CD4-positive, alpha-beta T cell treated with Interleukin-15 for 4 hours (primary cell): Measurements from ENCODE around the gene ZNF665.
"Not testable (repeated sequence)": the region's sequence is repeated elsewhere in the genome, so short reads cannot be mapped to it uniquely, and the experiment has no call there.

Source experiments
- DNase-seq: peaks from one replicate; pipeline ENCODE4 v3.0.0-alpha.2; 2020; ENCODE audit warnings: low spot score

The ZNF665 gene

DNA sequence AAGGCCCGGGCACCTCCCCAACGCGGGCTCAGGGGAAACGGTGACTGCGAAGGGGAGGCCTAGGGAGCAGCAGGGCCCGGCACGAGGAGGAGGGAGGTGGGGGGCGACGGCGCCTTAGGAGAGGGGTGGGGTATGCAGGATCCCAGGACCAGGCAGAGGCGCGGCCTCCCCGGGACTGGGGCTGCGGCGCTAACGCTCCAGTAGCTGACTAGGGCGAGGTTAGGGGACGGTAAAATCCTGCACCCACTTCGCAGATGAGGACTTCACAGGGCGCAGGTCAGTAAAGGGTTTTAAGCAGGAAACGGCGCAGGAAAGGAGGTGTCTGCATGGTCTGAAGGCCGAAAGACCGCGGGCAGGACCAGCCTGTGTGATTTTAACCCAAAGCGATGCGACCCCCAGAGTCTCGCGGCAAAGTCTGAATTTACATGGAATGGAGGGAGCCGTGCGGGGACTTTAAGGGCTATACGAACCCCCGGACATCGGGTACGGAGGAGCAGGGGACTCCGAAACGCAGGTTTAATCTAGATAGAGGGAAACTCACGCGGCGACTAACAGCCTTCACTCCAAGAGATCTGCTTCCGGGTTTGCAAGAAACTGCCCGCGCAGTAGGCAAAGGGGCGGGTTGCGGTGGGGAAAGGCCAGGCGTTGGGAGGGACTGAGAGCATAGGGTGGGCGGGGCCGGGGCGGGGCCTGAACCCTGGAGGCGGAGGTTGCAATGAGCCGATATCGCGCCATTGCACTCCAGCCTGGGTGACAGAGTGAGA is at the start of gene ZNF665:
ZNF665 (minus strand) TSS at position 588 of the 764 bp plus-strand sequence. CDS start 10,460 bp downstream, outside the sequence.
- DNase-seq, result peak; percentile 80

DNA sequence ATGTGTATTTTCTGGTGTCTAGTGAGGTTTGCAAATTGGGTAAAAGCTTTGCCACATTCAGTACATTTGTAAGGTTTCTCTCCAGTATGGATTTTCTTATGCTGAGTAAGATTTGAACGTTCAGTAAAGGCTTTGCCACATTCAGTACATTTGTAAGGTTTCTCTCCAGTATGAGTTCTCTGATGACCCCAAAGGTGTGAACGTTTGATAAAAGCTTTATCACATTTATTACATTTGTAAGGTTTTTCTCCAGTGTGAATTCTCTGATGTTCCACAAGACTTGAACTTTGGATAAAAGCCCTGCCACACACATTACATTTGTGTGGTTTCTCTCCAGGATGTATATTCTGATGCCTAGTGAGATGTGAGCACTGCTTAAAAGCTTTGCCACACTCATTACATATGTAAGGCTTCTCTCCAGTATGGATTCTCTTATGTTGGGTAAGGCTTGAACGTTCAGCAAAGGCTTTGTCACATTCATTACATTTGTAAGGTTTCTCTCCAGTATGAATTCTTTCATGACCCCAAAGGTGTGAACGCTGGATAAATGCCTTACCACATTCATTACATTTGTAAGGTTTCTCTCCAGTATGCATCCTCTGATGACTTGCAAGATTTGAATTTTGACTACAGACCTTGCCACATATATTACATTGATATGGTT is 44.1 kb upstream of the ZNF665 start:
- no peak for DNase-seq

DNA sequence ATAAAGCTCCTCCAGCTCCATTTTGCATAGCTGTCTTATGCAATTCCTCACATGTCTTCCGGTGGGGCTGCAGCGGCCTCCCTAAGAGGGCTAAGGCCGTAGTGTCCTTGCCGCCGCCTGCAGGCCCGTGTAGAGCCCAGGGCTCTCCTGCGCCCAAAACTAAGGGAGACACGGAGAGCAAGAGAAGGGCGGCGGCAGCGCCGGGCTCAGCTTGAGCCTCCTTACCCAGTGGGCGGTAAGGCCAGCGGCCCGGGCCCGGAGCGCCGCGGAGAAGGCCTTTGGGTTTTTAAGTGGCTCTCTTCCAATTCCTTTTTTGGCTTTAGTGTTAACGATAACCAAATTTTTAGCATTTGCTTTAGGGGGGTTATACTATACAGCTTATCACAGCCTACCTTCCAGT is 31.4 kb upstream of the ZNF665 start:
- no peak for DNase-seq

DNA sequence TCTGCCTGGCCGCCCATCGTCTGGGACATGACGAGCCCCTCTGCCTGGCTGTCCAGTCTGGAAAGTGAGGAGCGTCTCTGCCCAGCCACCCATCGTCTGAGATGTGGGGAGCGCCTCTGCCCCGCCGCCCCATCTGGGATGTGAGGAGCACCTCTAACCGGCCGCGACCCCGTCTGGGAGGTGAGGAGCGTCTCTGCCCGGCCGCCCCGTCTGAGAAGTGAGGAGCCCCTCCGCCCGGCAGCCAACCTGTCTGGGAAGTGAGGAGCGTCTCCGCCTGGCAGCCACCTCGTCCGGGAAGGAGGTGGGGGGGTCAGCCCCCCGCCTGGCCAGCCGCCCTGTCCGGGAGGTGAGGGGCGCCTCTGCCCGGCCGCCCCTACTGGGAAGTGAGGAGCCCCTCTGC is 29.6 kb upstream of the ZNF665 start:
- DNase-seq, result not testable (repeated sequence)

DNA sequence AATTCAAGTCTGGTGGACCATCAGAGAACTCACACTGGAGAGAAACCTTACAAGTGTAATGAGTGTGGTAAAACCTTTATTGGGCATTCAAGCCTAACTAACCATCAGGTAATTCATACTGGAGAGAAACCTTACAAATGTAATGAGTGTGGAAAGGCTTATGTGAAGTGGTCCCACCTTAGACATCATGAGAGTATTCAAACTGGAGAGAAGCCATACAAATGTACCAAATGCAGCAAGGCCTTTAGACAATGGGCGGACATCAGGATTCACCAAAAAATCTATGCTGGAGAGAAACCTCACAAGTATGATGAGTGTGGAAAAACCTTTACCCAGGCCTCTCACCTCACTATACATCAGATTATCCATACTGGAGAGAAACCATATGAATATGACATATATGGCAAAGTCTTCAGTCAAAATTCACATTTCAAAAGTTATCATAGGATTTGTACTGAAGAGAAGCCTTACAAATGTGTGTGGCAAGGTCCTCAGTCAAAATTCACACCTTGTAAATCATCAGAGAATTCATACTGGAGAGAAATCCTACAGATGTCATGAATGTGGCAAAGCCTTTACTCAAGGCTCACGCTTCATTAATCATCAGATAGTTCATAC is 19.7 kb upstream of the ZNF665 start:
- DNase-seq, result no peak

DNA sequence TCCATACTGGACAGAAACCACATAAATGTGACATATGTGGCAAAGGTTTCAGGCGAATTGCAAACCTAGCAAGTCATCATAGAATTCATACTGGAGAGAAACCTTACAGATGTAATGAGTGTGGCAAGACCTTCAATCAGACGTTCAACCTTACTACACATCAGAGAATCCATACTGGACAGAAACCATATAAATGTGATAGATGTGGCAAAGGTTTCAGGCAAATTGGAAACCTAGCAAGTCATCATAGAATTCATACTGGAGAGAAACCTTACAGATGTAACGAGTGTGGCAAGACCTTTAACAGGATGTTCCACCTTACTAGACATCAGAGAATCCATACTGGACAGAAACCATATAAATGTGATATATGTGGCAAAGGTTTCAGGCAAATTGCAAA is 18.4 kb upstream of the ZNF665 start:
- DNase-seq, result not testable (repeated sequence)

DNA sequence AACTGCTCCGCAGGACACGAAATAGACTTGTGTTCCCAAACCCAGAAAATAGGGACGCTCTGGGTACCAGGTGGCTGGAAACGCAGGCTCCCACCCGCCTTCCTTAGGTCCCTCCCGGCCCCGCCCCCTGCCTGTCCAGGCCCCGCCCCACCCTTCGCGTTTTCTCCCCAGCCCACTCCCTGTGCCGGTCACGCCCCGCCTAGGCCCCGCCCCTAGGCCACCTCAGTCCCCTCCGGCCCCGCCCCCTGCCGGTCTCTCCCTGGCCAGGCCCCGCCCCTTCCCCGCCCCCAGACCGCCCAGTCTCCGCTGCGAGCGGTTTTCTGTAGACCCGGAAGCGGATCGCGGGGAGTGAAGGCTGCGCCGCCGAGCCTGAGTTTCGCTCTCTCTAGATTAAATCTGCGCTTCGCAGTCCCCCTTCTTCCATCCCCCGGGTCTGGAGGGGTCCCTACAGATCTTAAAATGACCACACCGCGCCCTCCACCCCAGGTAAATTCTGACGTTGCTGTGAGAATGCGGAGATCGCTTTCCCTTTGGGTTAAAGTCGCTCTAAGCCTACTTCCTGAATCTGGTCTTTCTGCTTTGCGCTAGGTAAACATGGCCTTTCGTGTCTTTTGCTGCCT is 3.7 kb upstream of the ZNF665 start:
- DNase-seq, result peak; percentile 96

DNA sequence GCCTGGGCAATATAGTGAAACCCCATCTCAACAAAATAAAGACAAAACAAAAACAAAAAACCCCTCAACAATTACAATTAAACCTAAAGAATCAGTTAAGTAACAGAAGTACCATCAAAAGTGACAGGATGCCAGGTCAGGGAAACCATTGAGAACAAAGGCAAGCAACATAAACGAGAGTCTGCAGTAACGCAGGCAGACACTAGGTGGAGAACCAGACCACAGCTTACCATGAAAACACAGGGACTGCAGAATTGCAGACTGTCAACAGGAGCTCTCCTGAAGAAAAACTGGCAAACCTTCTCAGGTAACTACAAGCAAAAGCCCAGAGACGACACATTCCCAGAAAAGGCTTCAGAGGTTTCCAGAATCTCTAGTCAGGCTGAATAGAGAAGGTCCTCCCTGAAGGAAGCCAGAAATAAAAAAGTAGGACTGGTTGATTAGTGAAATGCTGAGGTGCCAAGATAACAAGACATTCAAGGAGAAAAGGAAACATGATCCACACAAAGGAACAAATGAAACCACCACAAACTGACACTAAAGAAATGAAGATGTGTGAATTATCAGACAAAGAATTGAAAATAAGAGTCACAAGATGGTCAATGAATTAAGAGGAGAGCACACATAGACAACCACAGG is 2.2 kb upstream of the ZNF665 start:
- peak; percentile 81 for DNase-seq

DNA sequence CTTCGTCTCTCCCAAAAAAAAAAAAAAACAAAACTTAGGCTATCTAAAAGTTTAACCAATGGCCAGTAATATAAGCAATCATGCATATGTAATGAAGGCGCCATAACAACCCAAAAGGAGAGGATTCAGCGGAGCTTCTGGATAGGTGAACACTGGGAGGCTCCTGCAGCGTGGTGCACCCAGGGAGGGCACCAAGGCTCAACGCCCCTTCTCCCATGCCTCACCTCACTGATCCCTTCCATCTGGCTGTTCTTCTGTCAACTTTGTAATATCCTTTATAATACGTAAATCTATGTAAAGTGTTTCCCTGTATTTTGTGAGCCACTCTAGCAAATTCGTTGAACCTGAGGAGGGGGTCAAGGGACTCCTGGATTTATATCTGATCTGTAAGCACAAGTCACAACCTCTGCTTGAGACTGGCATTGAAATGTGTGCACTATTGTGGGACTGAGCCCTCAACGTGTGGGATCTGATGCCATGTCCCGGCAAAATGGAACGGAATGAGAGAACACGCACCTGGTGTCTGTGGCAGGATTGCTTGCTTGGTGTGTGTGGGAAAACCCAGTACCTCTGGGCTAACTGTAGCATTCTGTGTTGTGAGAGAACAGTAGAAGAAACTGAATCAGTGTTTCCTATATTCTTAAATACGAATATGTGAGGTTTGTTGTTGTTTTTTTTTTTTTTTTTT is 521 bp upstream of the ZNF665 start:
- no peak for DNase-seq

DNA sequence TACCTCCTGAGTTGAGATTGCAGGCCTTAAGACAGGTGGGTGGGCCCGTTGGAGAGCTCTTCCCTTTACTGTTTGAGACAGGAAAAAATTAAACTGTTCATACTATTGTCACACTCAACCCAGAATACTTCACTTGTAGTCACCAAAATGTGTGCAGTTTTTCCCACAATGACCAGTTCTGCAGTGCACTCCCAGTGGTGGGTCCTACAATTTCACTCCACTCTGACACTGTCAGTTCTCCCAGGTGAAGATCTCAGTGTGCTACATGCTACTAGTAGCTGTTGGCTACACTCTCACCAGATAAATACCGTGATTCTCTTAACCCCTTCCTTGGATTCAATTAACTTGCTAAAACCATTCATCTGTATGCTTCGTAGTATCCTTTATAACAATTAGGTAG is 2.9 kb downstream of the ZNF665 start:
- DNase-seq, result no peak

DNA sequence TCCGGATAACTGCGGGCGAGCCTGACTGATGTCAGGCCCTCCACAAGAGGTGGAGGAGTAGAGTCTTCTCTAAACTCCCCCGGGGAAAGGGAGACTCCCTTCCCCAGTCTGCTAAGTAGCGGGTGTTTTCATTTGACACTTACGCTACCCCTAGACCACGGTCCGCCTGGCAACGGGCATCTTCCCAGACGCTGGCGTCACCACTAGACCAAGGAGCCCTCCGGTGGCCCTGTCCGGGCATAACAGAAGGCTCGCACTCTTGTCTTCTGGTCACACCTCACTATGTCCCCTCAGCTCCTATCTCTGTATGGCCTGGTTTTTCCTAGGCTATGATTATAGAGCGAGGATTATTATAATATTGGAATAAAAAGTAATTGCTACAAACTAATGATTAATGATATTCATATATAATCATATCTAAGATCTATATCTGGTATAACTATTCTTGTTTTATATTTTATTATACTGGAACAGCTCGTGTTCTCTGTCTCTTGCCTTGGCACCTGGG is 3.4 kb downstream of the ZNF665 start:
- DNase-seq, result not testable (repeated sequence)

DNA sequence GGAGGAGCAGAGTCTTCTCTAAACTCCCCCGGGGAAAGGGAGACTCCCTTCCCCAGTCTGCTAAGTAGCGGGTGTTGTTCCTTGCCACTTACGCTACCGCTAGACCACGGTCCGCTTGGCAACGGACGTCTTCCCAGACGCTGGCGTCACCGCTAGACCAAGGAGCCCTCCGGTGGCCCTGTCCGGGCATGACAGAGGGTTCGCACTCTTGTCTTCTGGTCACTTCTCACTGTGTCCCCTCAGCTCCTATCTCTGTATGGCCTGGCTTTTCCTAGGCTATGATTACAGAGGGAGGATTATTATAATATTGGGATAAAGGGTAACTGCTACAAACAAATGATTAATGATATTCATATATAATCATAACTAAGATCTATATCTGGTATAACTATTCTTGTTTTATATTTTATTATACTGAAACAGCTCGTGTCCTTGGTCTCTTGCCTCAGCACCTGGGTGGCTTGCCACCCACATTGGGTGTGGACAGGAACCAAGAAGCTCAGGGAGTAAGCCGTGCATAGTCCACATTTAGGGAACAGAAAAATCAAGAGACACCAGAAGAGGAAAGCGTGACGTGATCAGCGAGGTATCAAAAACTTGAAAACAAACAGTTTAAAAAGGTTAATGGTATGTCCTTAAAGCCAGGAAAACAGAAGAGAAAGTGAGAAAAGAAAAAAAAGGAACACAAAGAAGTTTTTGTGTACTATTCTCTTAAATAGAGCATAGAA is 7.8 kb downstream of the ZNF665 start:
- not testable (repeated sequence) for DNase-seq

DNA sequence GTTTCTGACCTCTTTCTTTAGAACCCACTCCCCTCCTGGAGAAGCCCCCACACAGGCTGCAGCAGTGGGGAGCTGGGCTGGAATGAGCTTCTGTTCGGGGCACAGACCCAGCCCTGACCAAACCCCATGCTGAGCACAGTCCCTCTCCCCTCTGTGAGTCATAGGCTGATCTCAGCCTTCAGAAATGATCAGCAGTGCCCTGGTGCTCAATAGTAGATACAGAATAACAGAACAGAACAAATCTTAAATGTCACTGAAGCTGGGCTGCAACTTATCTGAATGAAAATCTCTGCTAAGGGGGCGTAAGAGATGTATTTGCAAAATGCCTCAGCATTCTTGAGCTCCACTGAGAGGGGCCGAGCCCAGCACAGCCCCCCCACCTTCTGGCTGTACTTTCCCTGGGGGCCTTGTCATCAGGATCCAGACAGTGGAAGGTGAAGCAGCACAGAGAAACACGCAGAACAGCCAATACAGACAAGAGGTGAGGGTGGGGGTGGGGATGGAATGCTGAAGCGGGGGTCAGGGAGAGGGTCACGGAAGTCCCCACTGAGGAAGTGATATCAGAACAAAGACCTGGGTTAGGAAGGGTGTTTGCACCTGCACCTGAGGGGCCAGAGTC is 9.9 kb downstream of the ZNF665 start:
- no peak for DNase-seq

DNA sequence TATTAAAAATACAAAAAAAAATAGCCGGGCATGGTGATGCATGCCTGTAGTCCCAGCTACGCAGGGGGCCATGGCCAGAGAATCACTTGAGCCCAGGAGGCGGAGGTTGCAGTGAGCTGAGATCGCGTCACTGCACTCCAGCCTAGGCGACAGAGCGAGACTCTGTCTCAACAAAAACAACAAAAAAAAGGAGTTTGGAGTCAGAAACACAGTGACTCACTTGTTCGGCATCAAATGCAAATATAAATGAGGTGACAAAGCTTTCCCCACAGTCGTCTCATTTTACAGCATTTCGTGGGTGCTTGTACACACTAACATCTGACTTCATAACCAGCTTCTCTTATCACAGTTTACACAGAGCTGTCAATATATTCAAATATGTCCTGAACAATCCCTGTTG is 11.0 kb downstream of the ZNF665 start:
- no peak for DNase-seq

DNA sequence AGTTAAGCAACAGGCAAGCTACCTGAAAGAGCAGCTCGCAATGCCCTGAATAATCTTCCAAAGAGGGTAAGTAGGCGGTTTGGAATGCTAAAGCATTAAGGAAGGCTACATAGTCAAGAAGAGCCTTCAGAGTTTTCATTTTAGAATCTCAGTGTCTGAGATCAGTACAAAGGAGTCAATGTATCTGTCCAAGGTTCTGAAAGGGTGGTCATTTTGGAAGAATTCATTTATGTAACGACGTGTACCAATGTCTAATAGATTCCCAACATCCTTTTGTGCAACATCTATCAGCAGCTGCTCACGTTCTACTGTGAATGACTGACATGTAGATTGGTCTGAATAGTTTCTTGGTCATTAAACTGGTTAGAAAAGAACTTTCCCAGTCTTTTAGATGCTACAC is 15.2 kb downstream of the ZNF665 start:
- no peak for DNase-seq

DNA sequence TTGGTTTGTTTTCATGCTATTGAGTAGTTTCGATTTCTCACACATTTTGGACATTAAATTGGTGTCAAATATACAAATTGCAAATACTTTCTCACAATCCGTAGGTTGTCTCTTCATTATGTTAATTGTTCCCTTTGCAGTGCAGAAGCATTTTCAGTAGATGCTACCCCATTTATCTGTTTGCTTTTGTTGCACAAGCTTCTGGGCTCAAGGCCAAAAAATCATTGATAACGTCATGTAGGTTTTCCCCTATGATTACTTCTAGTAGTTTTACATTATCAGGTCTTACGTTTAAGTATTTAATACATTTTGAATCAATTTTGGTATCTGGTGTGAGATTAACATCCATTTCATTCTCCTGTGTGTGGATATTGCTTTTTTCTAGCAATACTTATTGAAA is 20.3 kb downstream of the ZNF665 start:
- DNase-seq, result no peak

DNA sequence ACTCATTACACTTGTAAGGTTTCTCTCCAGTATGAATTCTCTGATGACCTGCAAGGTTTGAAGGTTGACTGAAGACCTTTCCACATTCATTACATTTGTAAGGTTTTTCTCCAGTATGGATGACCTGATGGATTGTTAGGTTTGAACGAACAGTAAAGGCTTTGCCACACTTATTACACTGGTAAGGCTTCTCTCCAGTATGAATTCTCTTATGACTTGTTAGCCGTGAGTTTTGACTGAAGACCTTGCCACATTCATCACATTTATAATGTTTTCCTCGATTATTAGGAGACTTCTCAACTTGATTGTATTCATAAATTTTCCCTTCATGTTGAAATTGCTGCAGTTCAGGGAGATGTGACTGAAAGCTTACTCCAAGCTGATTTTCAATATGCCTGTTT is 27.5 kb downstream of the ZNF665 start:
- DNase-seq, result no peak

DNA sequence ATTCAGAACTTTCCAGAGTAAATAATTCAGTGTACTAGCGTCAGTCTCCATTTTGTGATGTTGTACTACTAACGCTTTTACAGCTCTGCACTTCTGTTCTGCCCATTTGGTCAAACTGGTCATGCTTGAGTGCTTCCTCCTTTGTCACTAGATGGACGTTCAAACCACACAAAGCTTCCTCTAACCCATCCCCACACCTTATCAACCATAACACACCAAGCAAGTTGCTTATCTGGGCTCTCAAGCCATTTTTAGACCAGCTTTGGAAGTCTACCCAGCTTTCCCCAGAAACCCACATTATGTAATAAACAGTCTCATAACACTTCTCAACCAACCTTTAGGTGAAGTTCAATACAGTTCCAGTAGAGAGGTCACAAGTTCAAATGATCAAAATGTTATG is 32.0 kb downstream of the ZNF665 start:
- DNase-seq, result no peak

DNA sequence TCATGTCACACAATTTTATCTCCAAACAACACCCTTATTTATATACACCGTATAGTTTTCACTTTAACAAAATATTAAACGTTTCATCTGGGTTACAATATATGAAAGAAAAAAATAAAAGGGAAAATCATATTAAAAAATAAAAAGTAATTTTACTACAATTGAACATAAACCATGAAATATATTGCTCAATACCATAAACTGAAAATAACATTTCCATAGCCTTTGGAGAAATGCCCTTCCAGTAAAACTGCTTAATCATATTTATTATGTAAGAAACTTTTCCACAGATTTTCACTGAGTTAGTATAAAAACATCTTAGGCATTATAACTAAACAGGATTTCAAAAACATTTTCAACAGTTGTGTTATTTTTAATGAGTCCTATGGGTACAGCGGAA is 32.8 kb downstream of the ZNF665 start:
- DNase-seq, result no peak

DNA sequence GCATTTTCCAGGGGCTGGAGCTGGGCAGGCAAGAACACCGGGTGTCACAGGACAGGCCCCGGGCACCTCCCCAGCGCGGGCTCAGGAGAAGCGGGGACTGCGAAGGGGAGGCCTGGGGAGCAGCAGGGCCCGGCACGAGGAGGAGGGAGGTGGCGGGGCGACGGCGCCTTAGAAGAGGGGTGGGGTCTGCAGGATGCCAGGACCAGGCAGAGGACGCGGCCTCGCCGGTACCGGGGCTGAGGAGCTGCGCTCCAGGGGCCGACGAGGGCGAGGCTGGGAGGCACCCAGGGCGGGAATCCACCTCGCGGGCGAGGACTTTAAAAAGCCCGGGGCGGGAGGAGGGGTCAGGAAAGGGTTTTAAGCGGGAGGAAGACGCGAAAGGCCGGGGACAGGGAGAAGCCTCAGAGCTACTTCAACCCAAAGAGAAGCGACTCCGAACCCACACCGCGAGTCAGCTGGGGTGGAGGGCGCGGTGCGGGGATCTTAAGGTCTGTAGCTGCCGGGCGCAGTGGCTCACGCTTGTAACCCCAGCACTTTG is 35.0 kb downstream of the ZNF665 start:
- peak; percentile 14 for DNase-seq
